GM19023 (cell line): ENCODE data around the gene UPK3BL1.
"Not testable (repeated sequence)": the region's sequence is repeated elsewhere in the genome, so short reads cannot be mapped to it uniquely, and the experiment has no call there.

Experiments
- ATAC-seq: cut with Tn5 transposase; IDR thresholded peaks from one replicate; pipeline ENCODE4 v1.9.1; 2021; ENCODE audit warnings: mild to moderate bottlenecking, moderate library complexity; ENCODE audit not compliant: unreplicated experiment

The UPK3BL1 gene, protein sequence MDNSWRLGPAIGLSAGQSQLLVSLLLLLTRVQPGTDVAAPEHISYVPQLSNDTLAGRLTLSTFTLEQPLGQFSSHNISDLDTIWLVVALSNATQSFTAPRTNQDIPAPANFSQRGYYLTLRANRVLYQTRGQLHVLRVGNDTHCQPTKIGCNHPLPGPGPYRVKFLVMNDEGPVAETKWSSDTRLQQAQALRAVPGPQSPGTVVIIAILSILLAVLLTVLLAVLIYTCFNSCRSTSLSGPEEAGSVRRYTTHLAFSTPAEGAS

DNA sequence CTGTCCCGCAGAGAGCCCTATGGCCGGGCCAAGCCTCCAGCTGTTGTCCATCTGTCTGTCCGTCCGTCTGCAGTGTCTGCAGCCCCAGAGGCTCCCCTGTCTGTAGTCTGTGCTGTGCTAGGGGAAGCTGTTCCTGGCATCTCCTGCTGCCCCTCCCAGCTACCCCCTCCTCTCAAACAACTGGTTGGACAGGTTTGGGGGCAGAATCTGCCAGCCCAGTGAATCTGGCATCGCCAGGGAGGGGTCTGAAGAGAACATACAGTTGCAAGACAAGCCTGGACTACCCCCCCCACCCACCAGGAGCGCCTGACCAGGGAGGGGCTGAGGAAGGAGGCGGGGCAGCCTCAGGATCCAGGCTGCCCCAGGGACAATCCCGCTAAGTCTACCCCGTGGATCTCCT lies at the start of gene UPK3BL1:
Gene UPK3BL1 (minus strand): TSS at position 101 of the 400 bp plus-strand sequence. CDS start 50 bp downstream, at position 51.
- not testable (repeated sequence) for ATAC-seq

DNA sequence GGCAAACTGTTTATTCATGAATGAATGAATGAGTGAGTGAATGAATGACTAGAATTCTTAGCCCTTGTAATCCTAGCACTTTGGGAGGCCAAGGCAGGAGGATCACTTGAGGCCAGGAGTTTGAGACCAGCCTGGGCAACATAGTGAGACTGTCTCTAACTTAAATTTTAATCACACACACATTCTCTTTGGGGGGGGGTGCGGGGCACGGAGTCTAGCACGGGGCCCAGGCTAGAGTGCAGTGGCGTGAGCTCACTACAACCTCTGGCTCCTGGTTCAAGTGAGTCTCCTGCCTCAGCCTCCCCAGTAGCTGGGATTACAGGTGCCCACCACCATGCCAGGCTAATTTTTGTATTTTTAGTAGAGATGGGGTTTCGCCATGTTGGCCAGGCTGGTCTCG lies 48.0 kb upstream of the UPK3BL1 start:
- not testable (repeated sequence) for ATAC-seq

DNA sequence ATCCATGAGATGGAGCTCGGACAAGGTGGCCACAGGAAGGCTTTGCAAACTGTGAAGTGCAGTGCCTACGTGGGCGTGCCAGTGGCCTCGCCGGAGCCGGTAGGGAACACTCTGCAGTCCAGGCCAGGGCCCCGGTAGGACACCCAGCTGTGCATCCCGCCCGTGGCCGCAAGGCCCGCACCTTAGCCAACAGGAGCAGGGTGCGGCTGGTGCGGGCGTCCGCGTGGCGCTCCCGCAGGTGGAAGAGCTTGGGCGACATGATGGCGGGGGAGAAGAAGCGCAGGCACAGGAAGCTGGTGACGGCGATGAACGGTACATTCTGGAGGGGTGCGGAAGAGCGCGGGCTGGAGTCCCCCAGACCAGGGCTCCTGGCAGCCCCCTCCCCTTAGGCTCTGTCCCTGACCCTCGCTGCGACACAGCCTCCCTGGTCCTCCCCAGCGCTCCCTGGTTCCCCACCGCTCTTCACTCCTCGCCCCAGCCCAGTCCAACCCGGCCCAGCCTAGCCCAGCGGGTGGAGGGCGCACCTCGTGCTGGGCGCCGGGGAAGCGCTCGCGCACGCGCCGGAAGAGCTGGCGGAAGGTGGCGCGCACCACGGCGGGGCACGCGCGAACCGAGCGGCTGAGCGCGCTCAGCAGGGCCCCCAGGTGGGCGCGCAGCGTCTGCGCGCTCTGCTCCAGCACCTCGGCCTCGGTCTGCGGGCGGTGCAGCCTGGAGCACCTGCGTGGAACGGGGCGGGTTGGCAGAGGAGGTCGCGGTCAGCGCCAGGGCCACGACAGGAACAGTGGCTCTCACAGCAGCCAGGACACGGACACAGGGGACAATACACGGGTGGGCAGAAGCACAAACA lies 47.1 kb upstream of the UPK3BL1 start:
- ATAC-seq: peak; percentile 65

DNA sequence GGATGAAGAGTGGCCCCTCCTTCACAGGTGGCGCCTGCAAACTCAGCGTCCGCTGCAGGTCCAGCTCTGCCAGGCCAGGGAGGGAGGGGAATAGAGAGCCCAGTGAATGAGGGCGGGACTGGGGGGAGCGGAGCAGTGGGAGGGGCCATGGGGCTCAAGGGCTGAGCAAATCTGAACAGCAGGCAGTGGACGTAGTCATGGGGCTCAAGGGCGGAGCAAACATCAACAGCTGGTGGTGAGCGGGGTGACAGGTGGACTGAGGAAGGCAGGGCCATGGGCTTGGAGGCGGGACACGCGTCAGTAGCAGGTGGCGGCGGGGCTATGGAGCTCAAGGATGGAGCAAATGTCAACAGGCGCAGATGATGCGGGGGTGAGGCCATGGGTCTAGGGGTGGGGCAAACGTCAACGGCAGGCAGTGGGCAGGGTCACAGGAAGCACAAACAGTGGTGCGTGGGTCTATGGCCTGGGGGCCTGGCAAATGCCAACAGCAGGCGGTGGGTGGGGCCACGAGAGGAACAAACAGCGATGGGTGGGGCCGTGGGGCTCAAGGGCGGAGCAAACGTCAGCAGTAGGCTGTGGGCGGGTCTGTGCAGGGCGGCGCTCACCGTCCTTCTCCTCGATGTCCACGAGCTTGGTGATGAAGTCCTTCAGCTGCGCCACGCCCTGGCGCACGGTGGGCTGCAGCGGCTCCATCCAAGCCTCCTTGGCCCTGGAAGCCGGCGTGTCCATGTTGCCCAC lies 45.9 kb upstream of the UPK3BL1 start:
- peak; percentile 66 for ATAC-seq

DNA sequence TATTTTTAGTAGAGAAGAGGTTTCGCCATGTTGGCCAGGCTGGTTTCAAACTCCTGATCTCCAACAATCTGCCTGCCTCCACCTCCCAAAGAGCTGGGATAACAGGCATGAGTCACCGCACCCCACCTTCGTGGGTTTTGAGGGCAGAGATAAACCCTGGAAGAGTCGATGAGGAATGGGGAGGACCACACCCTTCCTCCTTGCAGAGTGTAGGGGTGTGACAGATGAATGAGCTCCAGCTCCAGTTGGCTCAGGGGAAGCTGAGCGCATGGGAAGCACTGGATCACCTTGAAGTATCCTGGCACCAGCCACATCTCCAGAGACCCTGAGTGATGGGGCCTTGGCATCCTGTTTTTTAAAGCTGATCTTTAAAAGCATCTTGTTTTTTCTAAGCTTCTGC lies 40.0 kb upstream of the UPK3BL1 start:
- not testable (repeated sequence) for ATAC-seq

DNA sequence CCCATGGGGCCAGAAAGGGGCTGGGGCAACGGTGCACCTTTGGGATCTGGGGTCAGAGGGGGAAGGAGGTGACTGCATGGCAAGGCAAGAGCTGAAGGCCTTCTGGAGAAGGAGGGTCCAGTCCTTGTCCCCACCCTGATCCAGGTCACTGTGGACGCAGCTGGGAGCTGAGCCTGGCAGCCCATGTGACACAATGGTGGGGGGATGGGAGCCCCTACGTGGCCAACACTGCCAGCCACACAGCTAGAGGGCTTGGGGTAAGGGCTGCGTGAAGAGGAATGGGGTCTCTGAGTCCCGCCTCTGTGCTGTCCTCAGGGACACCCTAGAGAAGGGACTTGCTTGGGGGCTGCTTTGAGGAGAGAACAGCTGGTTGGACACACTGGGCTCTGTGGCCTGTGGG lies 38.2 kb upstream of the UPK3BL1 start:
- not testable (repeated sequence) for ATAC-seq

DNA sequence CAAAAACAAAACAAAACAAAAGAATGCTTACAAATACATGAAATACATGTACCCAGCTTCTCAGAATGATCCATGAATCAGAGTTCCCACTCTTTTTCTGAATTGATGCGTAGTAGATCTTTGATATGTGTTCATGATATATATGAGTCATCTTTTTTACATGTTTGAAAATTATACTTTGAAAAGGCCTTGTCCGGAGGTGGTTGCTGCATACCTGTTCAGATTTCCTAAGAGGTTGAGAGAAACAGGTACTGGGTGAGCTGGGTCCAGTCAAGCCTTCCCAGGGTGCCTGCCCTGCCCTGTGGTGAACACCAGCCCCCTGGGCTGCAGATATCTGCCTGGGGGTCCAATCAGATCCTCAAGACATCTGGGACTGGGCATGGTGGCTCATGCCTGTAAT lies 33.0 kb upstream of the UPK3BL1 start:
- ATAC-seq: not testable (repeated sequence)

DNA sequence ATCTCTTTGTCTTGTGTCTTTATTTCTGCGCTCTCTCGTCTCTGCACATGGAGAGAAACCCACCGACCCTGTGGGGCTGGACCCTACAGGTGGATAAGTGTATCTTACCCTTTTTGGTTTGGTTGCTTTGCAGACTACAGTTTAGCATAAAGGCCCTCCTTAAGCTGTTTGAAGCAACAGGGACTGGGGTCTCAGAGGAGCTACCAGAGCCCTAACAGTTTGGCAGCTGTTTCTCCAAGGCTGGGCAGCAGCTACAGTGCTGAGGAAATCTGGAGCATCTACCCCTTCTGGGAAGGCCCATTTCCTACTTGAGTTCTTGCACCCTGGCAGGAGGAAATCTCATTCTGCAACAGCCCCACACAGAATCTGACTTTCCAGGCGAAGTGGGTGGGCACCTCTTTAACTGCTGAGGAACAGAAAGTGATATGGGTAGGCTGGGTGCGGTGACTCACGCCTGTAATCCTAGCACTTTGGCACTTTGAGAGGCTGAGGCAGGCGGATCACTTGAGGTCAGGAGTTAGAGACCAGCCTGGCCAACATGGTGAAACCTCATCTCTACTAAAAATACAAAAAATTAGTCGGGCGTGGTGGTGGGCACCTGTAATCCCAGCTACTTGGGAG lies 31.0 kb upstream of the UPK3BL1 start:
- ATAC-seq: not testable (repeated sequence)

DNA sequence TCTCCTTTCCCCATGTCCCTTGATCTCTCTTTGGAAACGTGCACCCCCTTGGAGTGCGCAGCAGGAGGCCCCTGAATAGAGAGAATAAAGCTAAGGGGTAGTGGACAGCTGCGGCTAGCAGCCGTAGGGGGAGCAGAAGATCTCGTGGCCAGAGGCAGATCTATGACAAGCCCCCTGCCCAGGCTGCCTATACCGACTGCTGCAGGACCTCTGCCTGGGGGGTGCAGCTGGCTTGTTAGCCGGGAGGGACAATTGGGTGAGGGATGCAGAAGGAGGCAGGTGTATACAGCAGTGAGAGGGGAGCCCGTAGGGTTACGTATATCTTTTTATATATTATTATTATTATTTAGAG lies 29.3 kb upstream of the UPK3BL1 start:
- ATAC-seq: peak; percentile 16

DNA sequence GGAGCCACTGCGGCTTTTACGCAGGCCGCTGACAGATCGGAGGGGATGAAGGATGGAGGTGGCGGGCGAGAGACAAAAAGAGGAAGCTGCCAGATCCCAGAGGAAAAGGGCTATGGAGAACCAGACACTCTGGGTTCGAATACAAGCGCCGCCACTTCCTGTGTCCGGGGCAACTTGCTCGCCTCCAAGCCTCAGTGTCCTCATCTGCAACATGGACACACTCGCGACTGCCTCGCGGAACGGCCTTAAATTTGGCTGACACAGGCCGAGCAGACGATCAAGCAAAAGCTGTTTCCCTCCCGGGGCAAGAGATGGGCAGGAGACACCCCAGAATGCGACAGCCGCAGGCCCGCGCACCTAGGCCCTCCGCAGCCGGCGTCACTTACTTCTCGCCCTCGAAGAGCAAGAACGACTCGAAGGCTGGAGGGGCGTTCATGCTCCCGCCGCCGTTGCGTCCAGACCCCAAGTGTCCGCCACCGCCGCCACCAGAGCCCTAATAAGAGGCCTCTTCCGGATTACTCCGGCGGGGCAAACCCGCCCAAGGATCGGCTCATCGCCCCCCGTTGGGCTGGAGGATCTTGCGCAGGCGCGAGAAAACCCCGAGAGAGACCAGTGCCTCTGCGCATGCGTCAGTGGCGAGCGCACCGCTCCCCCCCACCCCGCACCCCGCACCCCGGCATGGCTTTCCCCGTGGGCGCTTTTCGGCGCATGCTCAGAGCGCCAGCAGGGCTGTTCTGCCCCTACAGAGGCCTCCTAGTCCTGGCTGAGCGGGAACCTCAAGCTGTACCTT lies 28.8 kb upstream of the UPK3BL1 start, which contains the start of gene POLR2J2:
Gene POLR2J2 (minus strand): TSS at position 498 of the 790 bp plus-strand sequence. CDS start 62 bp downstream, at position 436.
- peak; percentile 89 for ATAC-seq

DNA sequence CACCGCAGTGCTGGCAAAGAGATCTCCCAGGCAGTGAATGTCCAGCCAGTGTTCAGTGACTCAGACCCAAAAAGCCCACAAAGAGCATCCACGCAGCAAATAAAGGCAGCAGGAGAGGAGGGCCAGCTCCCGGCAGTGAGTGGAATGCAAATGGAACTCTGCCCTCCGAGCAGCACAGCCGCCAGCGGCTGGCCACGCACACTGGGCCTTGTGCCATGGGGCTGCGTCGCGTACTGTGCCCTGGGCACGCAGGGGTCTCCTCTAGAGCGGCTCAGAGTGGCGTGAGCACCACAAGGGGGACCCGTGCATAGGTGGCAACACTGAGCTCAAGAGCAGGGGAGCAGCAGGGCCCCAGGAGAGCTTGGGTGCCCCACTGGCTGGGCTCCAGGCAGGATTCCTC lies 24.9 kb upstream of the UPK3BL1 start:
- ATAC-seq: not testable (repeated sequence)

DNA sequence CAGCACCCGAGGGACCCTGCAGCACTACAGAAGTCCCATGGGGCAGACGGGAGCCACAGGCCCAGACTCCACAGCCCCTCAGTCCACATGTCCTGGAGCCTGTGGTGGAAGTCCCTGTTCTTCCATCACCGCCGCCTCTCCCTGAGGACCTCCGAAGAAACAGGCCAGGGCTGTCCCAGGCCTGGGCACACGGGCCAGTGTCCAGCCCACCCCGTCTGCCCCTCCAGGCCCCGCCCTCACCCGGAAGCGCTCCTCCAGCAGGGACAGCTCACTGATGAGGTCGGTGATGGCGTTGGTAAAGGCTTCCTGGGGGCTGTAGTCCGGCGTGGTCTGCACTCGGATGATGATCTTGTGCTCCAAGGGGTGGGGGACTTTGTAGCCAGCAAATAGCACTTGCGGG lies 24.3 kb upstream of the UPK3BL1 start:
- ATAC-seq: not testable (repeated sequence)

DNA sequence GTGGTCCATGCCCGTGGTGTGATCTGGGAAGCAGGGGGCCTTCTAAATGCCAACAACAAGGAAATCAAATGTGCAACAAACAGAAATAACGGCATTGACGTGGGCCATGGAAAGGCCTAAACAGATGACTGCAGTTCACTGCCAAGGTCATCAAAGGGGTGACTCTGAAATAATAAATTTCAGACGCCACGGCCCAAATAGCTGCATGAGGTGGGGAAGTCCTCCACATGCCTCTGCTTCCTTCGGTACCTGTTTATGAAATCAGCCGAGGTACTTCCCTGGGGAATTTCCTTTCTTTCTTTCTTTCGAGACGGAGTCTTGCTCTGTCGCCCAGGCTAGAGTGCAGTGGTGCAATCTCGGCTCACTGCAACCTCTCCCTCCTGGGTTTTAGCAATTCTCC lies 22.2 kb upstream of the UPK3BL1 start:
- not testable (repeated sequence) for ATAC-seq

DNA sequence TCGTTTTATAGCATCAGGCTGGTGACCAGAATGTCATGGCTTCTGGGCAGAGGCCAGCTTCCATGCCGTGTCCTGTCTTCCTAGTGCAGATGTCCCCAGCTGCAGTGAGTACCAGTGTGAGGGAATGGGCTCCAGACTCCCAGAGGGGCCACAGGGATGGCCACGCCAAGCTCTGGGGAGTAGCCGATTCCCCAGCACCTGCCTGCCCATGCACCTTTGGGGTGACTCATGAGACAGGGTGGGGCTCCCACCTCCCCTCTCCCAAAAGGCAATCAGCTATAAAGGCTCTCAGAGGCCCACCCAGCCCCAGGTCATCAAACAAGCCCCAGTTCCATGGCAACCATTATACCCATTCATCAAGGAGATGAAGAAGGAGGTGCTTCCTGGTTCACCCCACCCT lies 7.3 kb upstream of the UPK3BL1 start, which contains the start of gene SPDYE2B:
Gene SPDYE2B (plus strand): TSS at position 396 of the 400 bp plus-strand sequence. CDS start 2,030 bp downstream, outside the sequence.
- not testable (repeated sequence) for ATAC-seq

DNA sequence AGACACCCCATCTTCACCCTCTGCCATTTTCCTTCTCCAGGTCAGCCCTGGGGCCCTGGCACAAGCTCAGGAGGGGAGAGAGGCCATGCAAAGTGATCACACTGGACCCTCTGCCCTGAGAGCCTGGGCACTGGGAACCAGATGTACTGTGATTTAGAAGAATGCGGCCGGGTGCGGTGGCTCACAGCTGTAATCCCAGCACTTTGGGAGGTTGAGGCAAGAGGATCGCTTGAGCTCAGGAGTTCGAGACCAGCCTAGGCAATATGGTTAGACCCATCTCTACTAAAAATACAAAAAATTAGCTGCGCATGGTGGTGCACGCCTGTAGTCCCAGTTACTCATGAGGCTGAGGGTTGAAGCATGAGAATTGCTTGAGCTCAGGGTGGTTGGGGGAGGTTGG lies 5.2 kb upstream of the UPK3BL1 start:
- ATAC-seq: not testable (repeated sequence)

DNA sequence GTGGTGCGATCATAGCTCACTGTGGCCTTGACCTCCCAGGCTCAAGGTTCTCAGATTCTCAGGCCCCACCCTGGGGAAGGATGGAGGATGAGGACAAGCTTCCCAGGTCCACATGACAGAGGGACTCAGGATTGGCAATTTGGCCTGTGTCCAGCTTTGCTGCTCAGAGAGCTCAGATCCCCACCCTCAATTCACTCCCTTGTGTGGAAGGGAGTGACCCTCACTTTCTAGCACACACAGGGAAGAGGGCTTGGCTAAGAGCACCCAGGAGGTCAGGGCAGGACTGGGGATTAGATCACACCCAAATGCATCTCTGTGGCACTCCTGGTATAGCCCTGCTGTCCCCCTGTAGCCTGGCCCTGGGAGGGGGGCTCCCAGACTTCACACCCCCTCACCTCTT lies 813 bp upstream of the UPK3BL1 start:
- not testable (repeated sequence) for ATAC-seq

DNA sequence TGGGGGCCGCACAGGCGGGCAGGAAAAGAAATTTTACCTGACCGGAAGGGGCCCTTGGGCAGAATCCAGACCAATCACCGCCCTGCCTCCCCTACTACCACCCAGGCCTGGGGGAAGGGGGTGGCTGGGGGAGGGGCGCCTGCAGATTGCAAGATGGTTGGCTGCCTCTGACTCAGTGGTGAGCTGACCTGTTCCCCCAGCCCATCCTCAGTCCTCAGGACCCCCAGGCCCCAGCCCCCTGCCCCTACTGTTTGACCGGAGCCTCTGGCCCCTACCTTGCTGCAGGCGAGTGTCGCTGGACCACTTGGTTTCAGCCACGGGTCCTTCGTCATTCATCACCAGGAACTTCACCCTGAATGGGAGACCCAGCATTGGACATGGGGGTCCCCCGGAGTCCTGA lies 3.7 kb downstream of the UPK3BL1 start:
- ATAC-seq: peak; percentile 11

DNA sequence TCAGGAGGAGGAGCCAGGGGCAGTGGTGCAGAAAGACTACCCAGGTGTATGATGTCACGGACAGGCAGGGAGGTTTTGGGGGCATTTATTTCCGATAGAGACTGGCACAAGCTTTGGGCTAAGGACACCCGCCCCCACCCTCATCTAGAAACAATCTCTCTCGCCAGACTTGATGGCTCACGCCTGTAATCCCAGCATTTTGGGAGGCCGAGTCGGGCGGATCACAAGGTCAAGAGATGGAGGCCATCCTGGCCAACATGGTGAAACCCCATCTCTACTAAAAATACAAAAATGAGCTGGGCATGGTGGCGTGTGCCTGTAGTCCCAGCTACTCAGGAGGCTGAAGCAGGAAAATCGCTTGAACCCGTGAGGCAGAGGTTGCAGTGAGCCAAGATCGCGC lies 5.6 kb downstream of the UPK3BL1 start:
- ATAC-seq: not testable (repeated sequence)

DNA sequence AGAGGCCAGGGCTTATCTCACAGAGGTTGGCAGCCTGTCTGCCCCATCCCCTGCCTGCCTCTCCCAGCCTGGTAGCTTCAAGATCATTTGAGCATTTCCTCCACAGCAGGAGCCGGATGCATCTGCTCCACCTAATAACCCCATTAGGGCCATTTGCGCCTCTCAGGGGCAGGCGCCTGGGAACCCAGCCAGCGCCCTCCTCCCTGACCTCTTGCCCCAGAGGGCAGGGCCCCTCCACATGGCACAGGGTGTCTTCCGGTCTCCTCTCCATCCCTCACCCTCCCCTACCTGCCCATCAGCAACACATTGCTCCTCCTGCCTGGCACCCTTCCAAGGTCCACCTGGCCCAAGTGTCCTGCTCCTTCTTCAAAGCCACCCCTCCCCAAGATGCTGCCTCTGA lies 7.2 kb downstream of the UPK3BL1 start:
- ATAC-seq: not testable (repeated sequence)

DNA sequence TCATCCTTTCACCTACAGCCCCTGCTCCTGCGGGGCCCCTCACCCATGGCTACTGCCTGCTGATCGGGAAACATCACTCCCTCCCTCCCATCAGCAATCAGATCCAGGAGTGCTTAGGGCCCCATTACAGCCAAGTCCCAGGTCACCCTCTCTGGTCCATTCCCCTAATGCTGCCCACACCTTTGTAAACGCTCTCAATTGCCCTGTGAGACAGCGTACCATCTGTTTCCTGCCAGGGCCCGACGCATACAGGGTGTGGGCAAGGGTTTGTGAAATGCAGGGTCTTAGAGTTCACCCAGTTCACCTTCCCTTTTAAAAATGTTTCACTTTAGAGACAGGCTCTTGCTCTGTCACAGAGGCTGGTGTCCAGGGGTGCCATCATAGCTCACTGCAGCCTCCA lies 8.3 kb downstream of the UPK3BL1 start:
- ATAC-seq: not testable (repeated sequence)
